HFF-Myc (cell line): ENCODE results near the gene TIPARP.

Source experiments
- DNase-seq: peaks from one replicate; pipeline ENCODE4 v3.0.0-alpha.2; 2011; ENCODE audit warnings: low read depth; ENCODE audit errors: extremely low read depth
- H3K4me3 ChIP-seq: replicated peaks from 2 replicates; pipeline ENCODE4 v1.5.1; 2011; ENCODE audit warnings: low read depth, mild to moderate bottlenecking, control low read depth, low read length
- CTCF ChIP-seq: IDR thresholded peaks from 2 replicates; pipeline ENCODE4 v1.5.1; 2012; ENCODE audit warnings: mild to moderate bottlenecking, low read depth, low read length, control low read depth; ENCODE audit errors: missing control alignments

TIPARP gene

GRCh38 chr3:156674046-156674910 is at the start of gene TIPARP:
TIPARP (plus strand) TSS chr3:156674590; CDS start chr3:156677698, 3,108 bp downstream.
- DNase-seq = peak; percentile 84
- TF ChIP-seq CTCF = peak; percentile 51

GRCh38 chr3:156626104-156626503 is 48.3 kb upstream of the TIPARP start:
- no peak for DNase-seq
- H3K4me3 ChIP-seq = no peak overlapping the region
- no peak for TF ChIP-seq CTCF

More at GRCh38 chr3:156674046-156674910, at the start of gene TIPARP:
- peak within 1 kb of the TSS; percentile 83 for H3K4me3 ChIP-seq

GRCh38 chr3:156627946-156628569 is 46.3 kb upstream of the TIPARP start:
- DNase-seq = no peak
- H3K4me3 ChIP-seq = no peak overlapping the region
- TF ChIP-seq CTCF = no peak

GRCh38 chr3:156628836-156629618 is 45.4 kb upstream of the TIPARP start:
- no peak for TF ChIP-seq CTCF
- DNase-seq = no peak
- H3K4me3 ChIP-seq = no peak overlapping the region

GRCh38 chr3:156630081-156630772 is 44.2 kb upstream of the TIPARP start:
- H3K4me3 ChIP-seq = no peak overlapping the region
- no peak for TF ChIP-seq CTCF
- DNase-seq = no peak

GRCh38 chr3:156630773-156631093 is 43.7 kb upstream of the TIPARP start:
- TF ChIP-seq CTCF = no peak
- H3K4me3 ChIP-seq = no peak overlapping the region
- DNase-seq = no peak
